IPS-NIHi7 (cell line): ENCODE results near the gene FRZB.
A peak's percentile ranks its signal among the peaks of the same experiment; 100 is the strongest.
"Not testable (repeated sequence)": the region's sequence is repeated elsewhere in the genome, so short reads cannot be mapped to it uniquely, and the experiment has no call there.

Source experiments
- DNase-seq: peaks from one replicate; pipeline ENCODE4 v3.0.0; 2012; ENCODE audit warnings: mixed read lengths; ENCODE audit errors: extremely low spot score

The FRZB gene

GRCh38 chr2:182890773-182891378, 24.4 kb upstream of the FRZB start:
- DNase-seq = no peak

DNA sequence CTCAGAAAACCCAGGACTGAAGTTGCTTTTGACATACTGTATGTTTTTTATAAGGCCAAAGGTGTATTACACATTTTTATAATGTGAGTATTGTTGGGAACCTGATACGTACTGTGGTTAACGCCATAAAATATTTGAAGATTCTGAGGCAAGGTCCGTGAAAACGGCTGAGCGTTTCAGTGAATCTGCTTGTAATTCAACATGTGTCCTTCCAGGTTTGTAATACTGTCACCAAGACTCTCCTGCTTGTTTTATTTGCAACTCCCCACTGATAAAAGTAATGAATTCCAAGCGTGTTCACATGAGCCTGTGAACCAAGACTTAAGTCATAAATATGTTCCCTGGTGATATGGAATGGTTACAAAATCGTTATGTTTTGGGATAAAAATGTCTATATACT, 23.9 kb upstream of the FRZB start:
- no peak for DNase-seq

- DNase-seq = no peak
Observed at GRCh38 chr2:182887753-182888415, 21.4 kb upstream of the FRZB start.

- DNase-seq = no peak
Observed at GRCh38 chr2:182887093-182887492, 20.7 kb upstream of the FRZB start.

DNA sequence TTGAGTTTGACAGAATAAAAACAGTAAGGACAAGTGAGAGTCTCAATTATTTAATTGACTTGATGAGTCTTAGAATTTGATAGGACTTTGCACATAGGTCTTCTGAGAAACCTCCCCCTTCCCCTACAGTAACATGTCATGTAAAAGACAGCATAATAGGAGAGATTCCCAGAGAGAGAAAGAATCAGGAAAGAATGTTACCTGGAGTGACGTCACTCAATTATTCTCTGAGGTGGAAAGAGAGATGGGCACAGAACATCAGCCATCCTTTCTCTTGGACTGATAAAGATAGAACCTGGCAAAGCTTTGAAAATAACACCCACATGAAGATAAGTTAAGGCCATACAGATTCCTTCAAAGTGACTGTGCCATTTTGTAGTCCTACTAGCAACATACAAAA, 19.3 kb upstream of the FRZB start:
- DNase-seq = no peak

DNA sequence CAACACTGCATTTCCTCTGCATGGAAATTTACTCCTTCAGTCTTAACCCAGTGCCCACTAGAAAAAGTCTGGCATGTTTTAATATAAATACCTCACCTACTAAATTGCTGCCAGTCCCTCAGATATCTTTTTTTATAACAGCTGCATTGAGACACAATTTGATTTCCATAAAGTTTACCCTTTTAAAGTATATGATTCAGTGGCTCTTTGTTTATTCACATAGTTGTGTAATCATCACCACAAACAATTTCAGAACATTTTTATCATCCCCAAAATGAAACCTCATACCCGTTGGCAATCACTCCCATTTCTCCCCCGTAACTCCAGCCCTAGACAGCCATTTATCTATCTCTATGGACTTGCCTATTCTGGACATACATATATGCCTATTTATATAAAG, 17.0 kb upstream of the FRZB start:
- DNase-seq = no peak

GRCh38 chr2:182880100-182880499, 13.7 kb upstream of the FRZB start:
- DNase-seq = not testable (repeated sequence)

DNA sequence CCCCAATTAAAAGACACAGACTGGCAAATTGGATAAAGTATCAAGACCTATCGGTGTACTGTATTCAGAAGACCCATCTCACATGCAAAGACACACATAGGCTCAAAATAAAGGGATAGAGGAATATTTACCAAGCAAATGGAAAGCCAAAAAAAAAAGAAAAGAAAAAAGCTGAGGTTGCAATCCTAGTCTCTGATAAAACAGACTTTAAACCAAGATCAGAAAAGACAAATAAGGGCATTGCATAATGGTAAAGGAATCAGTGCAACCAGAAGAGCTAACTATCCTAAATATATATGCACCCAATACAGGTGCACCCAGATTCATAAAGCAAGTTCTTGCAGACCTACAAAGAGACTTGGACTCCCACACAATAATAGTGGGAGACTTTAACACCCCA, 10.2 kb upstream of the FRZB start:
- DNase-seq = not testable (repeated sequence)

DNA sequence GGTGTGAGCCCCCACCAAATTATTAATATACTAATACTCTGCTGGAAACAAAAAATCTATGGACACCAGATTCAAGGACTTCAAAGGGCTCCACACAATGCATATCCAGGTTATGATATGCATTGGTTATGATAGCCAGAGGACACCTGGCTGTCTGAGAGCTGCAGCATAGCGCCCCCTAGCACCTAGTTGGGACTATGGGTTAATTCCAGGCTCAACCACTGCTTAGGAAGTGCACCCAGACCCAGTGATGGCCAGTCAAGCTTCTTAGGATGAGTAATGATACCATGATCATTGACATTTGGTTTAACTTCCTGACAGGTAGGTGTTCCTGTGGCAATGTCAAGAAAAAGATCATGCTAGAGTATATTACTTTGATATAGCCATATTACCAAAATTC, 3.8 kb upstream of the FRZB start:
- DNase-seq = peak; percentile 83

DNA sequence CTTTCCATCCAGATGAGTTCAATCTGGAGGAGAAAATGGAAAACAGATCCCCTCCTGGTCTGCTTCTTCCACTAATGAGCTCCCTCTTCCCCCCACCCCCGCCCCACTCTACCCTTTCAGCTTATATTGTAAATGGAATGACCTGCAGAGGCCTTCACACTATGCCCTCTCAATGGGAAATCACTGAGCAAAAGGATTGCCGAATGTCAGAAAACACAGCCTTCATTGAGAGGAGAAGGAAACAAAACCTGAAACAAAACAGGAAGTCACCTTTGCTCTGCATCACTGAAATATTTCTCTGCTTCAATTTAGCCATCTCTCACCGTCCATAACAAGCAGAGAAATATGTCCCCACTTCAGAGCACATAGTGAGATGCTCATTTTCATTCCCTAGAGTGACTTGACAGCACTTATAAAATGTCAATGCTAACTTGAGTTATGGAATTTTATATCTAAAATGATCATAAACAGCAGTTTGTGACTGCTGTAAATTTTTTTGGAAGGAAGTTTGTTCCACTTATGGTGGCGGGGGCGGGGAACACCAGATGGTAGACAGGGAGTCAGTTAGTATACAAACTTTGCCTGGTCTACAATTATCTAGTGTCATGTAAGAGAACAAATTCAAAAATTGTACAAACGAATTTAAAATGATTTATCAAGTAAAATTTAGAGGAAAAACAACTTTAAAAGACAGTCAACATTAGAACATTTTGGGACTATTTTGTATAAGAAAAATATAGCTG, 1.8 kb upstream of the FRZB start:
- DNase-seq = no peak

DNA sequence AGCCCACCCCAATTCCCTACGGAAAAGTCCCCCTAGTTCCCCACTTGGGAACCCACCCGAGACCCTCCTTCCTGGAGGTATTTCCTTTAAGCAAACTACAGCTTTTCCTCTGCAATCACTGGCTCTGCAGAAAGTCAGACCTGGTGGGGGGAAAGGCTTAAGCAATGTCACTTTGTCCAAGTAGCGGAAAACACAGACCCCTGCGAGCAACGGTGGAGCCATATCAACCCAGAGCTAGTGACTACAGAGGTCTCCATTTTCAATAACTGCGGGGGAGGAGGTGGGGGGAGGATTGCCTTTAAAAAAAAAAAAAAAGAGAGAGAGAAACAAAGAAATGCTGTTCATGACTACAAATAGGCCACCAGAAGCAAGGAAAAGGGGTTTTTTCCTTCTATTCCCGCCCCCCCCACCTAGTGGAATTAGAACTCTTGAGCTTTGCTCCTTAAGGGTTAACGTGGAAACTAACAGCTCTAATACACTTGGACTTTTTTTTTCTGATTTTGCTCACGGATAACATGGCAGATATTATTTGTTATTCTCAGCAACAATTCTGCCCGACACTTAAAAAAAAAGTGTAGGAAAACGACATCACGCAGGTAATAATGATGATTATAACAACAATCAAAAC, 1.1 kb upstream of the FRZB start:
- DNase-seq = no peak

GRCh38 chr2:182866095-182866460, 359 bp downstream of the FRZB start:
- DNase-seq = no peak

- no peak for DNase-seq
Observed at GRCh38 chr2:182864949-182865570, 1.4 kb downstream of the FRZB start.

- no peak for DNase-seq
Observed at GRCh38 chr2:182863642-182864041, 2.8 kb downstream of the FRZB start.

GRCh38 chr2:182862091-182862490, 4.3 kb downstream of the FRZB start:
- no peak for DNase-seq

GRCh38 chr2:182860858-182861257, 5.6 kb downstream of the FRZB start:
- no peak for DNase-seq

- no peak for DNase-seq
Observed at GRCh38 chr2:182858671-182859070, 7.8 kb downstream of the FRZB start.

DNA sequence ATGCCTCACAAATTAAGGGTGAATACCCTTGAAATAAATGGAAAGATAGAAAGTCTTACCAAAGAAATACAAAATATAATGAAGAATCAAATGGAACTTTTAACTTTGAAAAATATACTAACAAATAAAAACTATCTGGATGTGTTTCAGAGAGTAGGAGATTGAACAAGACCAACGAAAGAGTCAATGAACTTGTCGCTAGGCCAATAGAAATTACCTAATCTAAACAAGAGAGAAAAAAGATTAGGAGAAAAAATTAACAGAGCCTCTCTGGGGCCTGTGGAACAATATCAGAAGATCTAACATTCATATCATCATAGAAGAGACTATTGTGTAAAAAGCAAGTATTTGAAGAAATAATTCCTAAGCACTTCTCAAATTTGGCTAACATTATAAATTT, 11.1 kb downstream of the FRZB start:
- DNase-seq = no peak

GRCh38 chr2:182854375-182855105, 11.9 kb downstream of the FRZB start:
- no peak for DNase-seq

DNA sequence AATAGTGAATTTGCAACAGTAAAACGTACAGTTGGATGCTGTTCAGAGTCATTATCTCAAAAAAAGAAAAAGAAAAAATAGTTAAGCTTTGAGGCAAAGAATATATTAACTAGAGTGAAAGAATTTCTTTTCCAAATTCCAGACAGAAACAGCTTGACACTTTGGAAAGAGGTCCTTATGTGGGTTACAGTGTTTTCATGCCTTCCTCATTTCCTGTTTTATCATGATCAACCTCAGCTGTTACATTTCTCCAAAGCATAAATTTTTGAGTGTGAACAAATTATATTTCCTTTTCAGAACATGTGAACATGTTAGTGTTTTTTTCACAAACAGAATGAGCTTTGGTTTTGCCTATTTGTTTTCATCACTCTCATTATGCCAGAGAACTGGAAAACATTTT, 13.6 kb downstream of the FRZB start:
- DNase-seq = no peak

DNA sequence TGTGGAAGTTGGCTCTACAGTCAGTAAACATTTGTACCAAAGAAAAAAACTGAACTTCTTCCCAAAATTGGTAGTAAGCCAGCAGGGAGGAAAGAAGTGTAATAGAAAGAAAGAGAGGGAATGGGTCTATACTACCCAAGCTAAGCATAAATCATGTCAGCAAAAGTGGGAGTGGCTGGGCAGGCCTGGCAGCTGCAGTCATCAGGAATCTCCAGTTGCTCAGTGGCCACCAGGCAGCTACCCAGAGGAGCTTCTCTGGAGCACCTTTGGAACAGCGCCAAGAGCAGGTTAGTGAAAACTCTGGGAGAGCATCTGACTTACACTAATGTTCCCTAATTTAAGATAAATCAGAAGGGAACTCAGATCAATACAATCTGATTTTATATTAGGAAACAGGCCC, 14.3 kb downstream of the FRZB start:
- no peak for DNase-seq
